ENCODE results near the gene MAN1C1.
A peak's percentile ranks its signal among the peaks of the same experiment; 100 is the strongest.
"Not testable (repeated sequence)": the region's sequence is repeated elsewhere in the genome, so short reads cannot be mapped to it uniquely, and the experiment has no call there.

MAN1C1 gene

DNA sequence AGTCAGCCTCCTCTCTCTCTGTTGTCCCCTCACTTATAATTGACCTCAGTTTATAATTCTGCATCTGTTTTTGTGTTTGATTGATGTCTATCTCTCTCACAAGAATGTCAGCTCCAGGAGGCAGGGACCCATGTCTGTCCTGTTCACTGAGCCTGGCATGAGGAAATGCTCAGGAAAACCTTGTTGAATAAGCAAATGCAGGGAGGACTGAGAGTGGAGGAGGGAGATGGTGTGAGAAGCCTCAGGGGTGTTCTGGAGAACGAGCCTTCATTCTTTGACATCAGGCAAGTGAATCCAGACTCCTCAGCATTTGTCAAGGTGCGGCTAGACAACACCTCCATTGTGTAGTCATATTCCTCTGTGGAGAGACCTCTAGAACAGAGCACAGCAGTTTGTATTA lies 45.5 kb downstream of the MAN1C1 start:
- no peak overlapping the region for H3K9ac ChIP-seq (ENCODE audit: insufficient read length, low read depth)
- H3K4me1 ChIP-seq (ENCODE audit: insufficient read depth, insufficient read length), result peaks cover 16% of the 10 kb centered on the region
- no peaks in the 10 kb centered on the region for H3K27me3 ChIP-seq (ENCODE audit: insufficient read depth, insufficient read length)
- DNase-seq (ENCODE audit: low read depth, low spot score), result no peak
- H3K4me3 ChIP-seq (ENCODE audit: insufficient read length, low read depth), result no peak overlapping the region
- H3K36me3 ChIP-seq (ENCODE audit: insufficient read depth, insufficient read length, low read length), result no peaks in the 10 kb centered on the region
- no peak for TF ChIP-seq YY1 (IDR thresholded peaks at IDR 0.05; ENCODE audit: insufficient read depth, insufficient read length)
- no peak for TF ChIP-seq SUZ12 (IDR thresholded peaks at IDR 0.05; ENCODE audit: extremely low read depth, insufficient read depth, insufficient read length)
- no peak for TF ChIP-seq ZNF274 (IDR thresholded peaks at IDR 0.05; ENCODE audit: low read depth, low read length)
- H3K9me3 ChIP-seq (ENCODE audit: insufficient read depth, low read length), result no peaks in the 10 kb centered on the region

DNA sequence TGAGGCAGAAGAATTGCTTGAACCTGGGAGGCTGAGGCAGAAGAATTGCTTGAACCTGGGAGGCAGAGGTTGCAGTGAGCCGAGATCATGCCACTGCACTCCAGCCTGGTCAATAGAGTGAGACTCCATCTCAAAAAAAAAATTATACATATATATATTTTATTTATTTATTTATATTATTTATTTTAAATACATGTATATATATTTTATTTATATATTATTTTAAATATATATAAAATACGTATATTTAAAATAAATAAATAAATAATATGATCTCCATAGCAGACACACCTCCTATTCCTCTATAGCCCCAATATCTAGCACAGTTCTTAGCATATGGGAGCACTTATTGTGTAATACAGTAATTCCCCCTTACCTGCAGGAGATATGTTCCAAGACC lies 46.4 kb downstream of the MAN1C1 start:
- DNase-seq (ENCODE audit: low read depth, low spot score); H3K4me3 ChIP-seq (ENCODE audit: insufficient read length, low read depth); H3K9me3 ChIP-seq (ENCODE audit: insufficient read depth, low read length); H3K9ac ChIP-seq (ENCODE audit: insufficient read length, low read depth); H3K27me3 ChIP-seq (ENCODE audit: insufficient read depth, insufficient read length); H3K36me3 ChIP-seq (ENCODE audit: insufficient read depth, insufficient read length, low read length): not testable (repeated sequence)
- H3K4me1 ChIP-seq (ENCODE audit: insufficient read depth, insufficient read length), result peaks cover 19% of the 10 kb centered on the region

DNA sequence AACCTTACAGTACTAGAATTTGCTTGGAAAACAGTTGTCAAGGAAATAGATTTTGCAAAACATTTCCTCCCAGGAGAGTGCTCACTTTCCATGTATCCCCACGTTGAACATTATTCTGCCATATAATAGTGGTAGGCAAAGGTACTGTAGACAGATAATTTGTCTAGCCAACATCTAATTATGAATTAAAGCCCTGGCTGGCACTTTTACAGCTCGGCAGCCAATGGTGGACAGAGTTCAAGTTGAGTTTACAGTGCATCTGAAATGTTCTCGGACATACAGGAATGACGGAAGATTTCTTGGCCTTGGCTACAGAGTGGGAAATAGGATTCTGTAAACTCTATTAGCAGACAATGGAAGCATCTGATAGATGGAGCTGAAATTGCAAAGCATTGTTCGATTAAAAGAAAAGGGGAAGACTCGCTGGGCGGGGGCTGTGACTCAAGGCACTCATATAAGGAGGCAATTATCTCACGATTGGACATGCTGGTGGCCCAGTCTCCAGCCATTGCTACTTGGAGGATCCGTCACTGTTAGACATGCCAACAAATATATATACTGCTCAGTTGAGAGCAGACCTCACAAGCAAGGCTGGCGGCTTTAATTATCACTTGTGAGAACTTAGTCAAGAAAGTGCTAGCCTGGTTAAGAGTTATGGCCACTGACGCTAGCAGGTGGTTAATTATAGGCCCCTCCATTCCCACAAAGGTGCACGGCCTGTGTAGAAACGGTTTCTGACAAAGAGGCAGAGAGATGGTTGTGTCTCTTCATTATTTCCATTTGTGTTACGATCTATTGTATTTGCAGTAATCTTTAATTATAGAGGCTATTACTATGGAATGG lies 48.0 kb downstream of the MAN1C1 start:
- peaks cover 12% of the 10 kb centered on the region for H3K4me1 ChIP-seq (ENCODE audit: insufficient read depth, insufficient read length)
- H3K9me3 ChIP-seq (ENCODE audit: insufficient read depth, low read length), result no peaks in the 10 kb centered on the region
- H3K9ac ChIP-seq (ENCODE audit: insufficient read length, low read depth), result no peak overlapping the region
- no peaks in the 10 kb centered on the region for H3K27me3 ChIP-seq (ENCODE audit: insufficient read depth, insufficient read length)
- no peak for DNase-seq (ENCODE audit: low read depth, low spot score)
- H3K36me3 ChIP-seq (ENCODE audit: insufficient read depth, insufficient read length, low read length), result no peaks in the 10 kb centered on the region
- no peak overlapping the region for H3K4me3 ChIP-seq (ENCODE audit: insufficient read length, low read depth)
- no peak for TF ChIP-seq ZNF274 (IDR thresholded peaks at IDR 0.05; ENCODE audit: low read depth, low read length)
- no peak for TF ChIP-seq YY1 (IDR thresholded peaks at IDR 0.05; ENCODE audit: insufficient read depth, insufficient read length)
- no peak for TF ChIP-seq SUZ12 (IDR thresholded peaks at IDR 0.05; ENCODE audit: extremely low read depth, insufficient read depth, insufficient read length)

- TF ChIP-seq ZNF274 (IDR thresholded peaks at IDR 0.05; ENCODE audit: low read depth, low read length) (no peak), SUZ12 (IDR thresholded peaks at IDR 0.05; ENCODE audit: extremely low read depth, insufficient read depth, insufficient read length) (no peak), YY1 (IDR thresholded peaks at IDR 0.05; ENCODE audit: insufficient read depth, insufficient read length) (no peak)
- Histone ChIP-seq H3K27me3 (ENCODE audit: insufficient read depth, insufficient read length) (no peaks in the 10 kb centered on the region), H3K9ac (ENCODE audit: insufficient read length, low read depth) (no peak overlapping the region), H3K4me1 (ENCODE audit: insufficient read depth, insufficient read length) (peaks cover 9% of the 10 kb centered on the region), H3K4me3 (ENCODE audit: insufficient read length, low read depth) (no peak overlapping the region), H3K9me3 (ENCODE audit: insufficient read depth, low read length) (no peaks in the 10 kb centered on the region), H3K36me3 (ENCODE audit: insufficient read depth, insufficient read length, low read length) (no peaks in the 10 kb centered on the region)
- peak; percentile 46 for DNase-seq (ENCODE audit: low read depth, low spot score)
Measured at GRCh38 chr1:25666460-25666859, 49.9 kb downstream of the MAN1C1 start.

GRCh38 chr1:25668931-25669573 lies 52.5 kb downstream of the MAN1C1 start:
- no peaks in the 10 kb centered on the region for H3K36me3 ChIP-seq (ENCODE audit: insufficient read depth, insufficient read length, low read length)
- H3K9ac ChIP-seq (ENCODE audit: insufficient read length, low read depth), result no peak overlapping the region
- H3K9me3 ChIP-seq (ENCODE audit: insufficient read depth, low read length), result no peaks in the 10 kb centered on the region; the same call in 1 of the 2 replicates
- no peak for DNase-seq (ENCODE audit: low read depth, low spot score)
- no peaks in the 10 kb centered on the region for H3K27me3 ChIP-seq (ENCODE audit: insufficient read depth, insufficient read length)
- TF ChIP-seq YY1 (IDR thresholded peaks at IDR 0.05; ENCODE audit: insufficient read depth, insufficient read length) (no peak), ZNF274 (IDR thresholded peaks at IDR 0.05; ENCODE audit: low read depth, low read length) (no peak), SUZ12 (IDR thresholded peaks at IDR 0.05; ENCODE audit: extremely low read depth, insufficient read depth, insufficient read length) (no peak)
- peaks cover 15% of the 10 kb centered on the region for H3K4me1 ChIP-seq (ENCODE audit: insufficient read depth, insufficient read length)
- H3K4me3 ChIP-seq (ENCODE audit: insufficient read length, low read depth), result no peak overlapping the region

- Histone ChIP-seq H3K4me3 (ENCODE audit: insufficient read length, low read depth) (no peak overlapping the region), H3K9ac (ENCODE audit: insufficient read length, low read depth) (no peak overlapping the region), H3K9me3 (ENCODE audit: insufficient read depth, low read length) (no peaks in the 10 kb centered on the region; the same call in 1 of the 2 replicates), H3K27me3 (ENCODE audit: insufficient read depth, insufficient read length) (no peaks in the 10 kb centered on the region), H3K36me3 (ENCODE audit: insufficient read depth, insufficient read length, low read length) (no peaks in the 10 kb centered on the region), H3K4me1 (ENCODE audit: insufficient read depth, insufficient read length) (peaks cover 20% of the 10 kb centered on the region)
- no peak for DNase-seq (ENCODE audit: low read depth, low spot score)
- no peak for TF ChIP-seq SUZ12 (IDR thresholded peaks at IDR 0.05; ENCODE audit: extremely low read depth, insufficient read depth, insufficient read length)
- no peak for TF ChIP-seq ZNF274 (IDR thresholded peaks at IDR 0.05; ENCODE audit: low read depth, low read length)
- no peak for TF ChIP-seq YY1 (IDR thresholded peaks at IDR 0.05; ENCODE audit: insufficient read depth, insufficient read length)
Measured at GRCh38 chr1:25669781-25670567, 53.4 kb downstream of the MAN1C1 start.

GRCh38 chr1:25671929-25672328 lies 55.3 kb downstream of the MAN1C1 start:
- DNase-seq (ENCODE audit: low read depth, low spot score), result no peak
- Histone ChIP-seq H3K9ac (ENCODE audit: insufficient read length, low read depth) (no peak overlapping the region), H3K27me3 (ENCODE audit: insufficient read depth, insufficient read length) (no peaks in the 10 kb centered on the region), H3K36me3 (ENCODE audit: insufficient read depth, insufficient read length, low read length) (no peaks in the 10 kb centered on the region), H3K9me3 (ENCODE audit: insufficient read depth, low read length) (no peaks in the 10 kb centered on the region; the same call in 1 of the 2 replicates), H3K4me1 (ENCODE audit: insufficient read depth, insufficient read length) (peaks cover 15% of the 10 kb centered on the region), H3K4me3 (ENCODE audit: insufficient read length, low read depth) (no peak overlapping the region)
- no peak for TF ChIP-seq ZNF274 (IDR thresholded peaks at IDR 0.05; ENCODE audit: low read depth, low read length)

Data from NT2/D1 (cell line).